Body of pancreas (tissue), 4 donors: ENCODE results near the gene TRMT11.

Experiments used
- CTCF ChIP-seq, 7 experiments: fragments of 450-650 bp in 4 of 7; fragments of 200-600 bp in 3 of 7; sonication (generic) in 3 of 7; IDR thresholded peaks; one replicate each; pipeline ENCODE4 v1.5.1; 2016 to 2019; ENCODE audit warnings: antibody characterized with exemption in 7 of 7
- POLR2A ChIP-seq, 3 donors: fragments of 450-650 bp; IDR thresholded peaks; one replicate each; pipeline ENCODE4 v1.6.1; 2016; ENCODE audit warnings: antibody characterized with exemption in 3 of 3, mild to moderate bottlenecking in 2 of 3

- TF ChIP-seq CTCF (IDR thresholded peaks at IDR 0.05) (no peak), POLR2A (IDR thresholded peaks at IDR 0.05) (no peak)
These were observed 2.0 kb upstream of the TRMT11 start for GRCh38 chr6:125984311-125984710.
